ENCODE measurements around the gene IREB2. TPM values are rescaled to one million over a fixed set of nuclear protein-coding genes. Genes with fewer than 3 reads are reported as not detected.

IREB2 gene
- total RNA-seq, 2 experiments from 2014 or later: 27.1 to 77.6 TPM

GRCh38 chr15:78424673-78425072 lies 13.3 kb upstream of the IREB2 start:
- intact Hi-C loops (cut with micrococcal nuclease; ENCODE audit: unreplicated experiment): loop anchor here (5.0 kb wide), 1 partner anchor 312 kb away; no protein-coding TSS in a partner anchor
- DNase-seq (ENCODE audit: low spot score): no peak
- Histone ChIP-seq H3K9me3 (ENCODE audit: low read length) (no peaks in the 10 kb centered on the region), H4K20me1 (ENCODE audit: insufficient read depth, low read length) (no peaks in the 10 kb centered on the region), H3K4me2 (ENCODE audit: low read length) (no peak overlapping the region), H3K36me3 (ENCODE audit: insufficient read depth, low read length) (no peaks in the 10 kb centered on the region), H3K79me2 (ENCODE audit: insufficient read depth, low read depth, low read length) (no peaks in the 10 kb centered on the region), H3K4me1 (ENCODE audit: insufficient read depth, low read length, poor library complexity, severe bottlenecking) (peaks cover 5% of the 10 kb centered on the region), H3K27ac (ENCODE audit: low read depth, low read length, poor library complexity, severe bottlenecking) (no peak overlapping the region), H3K4me3 (ENCODE audit: low read depth, low read length, poor library complexity, severe bottlenecking) (no peak overlapping the region), H2AFZ (ENCODE audit: low read length) (no peak overlapping the region), H3K9me2 (ENCODE audit: insufficient read depth, low read length) (no peaks in the 10 kb centered on the region)
- CTCF ChIA-PET (ENCODE audit: unreplicated experiment): no interaction called here
- TF ChIP-seq EZH2phosphoT487 (IDR thresholded peaks at IDR 0.05; ENCODE audit: borderline replicate concordance, low read depth, low read length) (no peak), CTCF (conservative IDR thresholded peaks at IDR 0.05; ENCODE audit: low read length) (no peak)
- no TSS peak for BruUV-seq (replicated peaks)
- POLR2A ChIA-PET: no interaction called here

GRCh38 chr15:78425643-78426042 lies 12.4 kb upstream of the IREB2 start:
- H3K4me1 ChIP-seq (ENCODE audit: insufficient read depth, low read length, poor library complexity, severe bottlenecking): peaks cover 5% of the 10 kb centered on the region
- TF ChIP-seq EZH2phosphoT487 (IDR thresholded peaks at IDR 0.05; ENCODE audit: borderline replicate concordance, low read depth, low read length) (no peak), CTCF (conservative IDR thresholded peaks at IDR 0.05; ENCODE audit: low read length) (no peak)
- POLR2A ChIA-PET: no interaction called here
- H3K4me2 ChIP-seq (ENCODE audit: low read length): no peak overlapping the region
- intact Hi-C loops (cut with micrococcal nuclease; ENCODE audit: unreplicated experiment): no loop called here
- H3K79me2 ChIP-seq (ENCODE audit: insufficient read depth, low read depth, low read length): no peaks in the 10 kb centered on the region
- no peaks in the 10 kb centered on the region for H3K9me3 ChIP-seq (ENCODE audit: low read length)
- DNase-seq (ENCODE audit: low spot score): no peak
- H3K9me2 ChIP-seq (ENCODE audit: insufficient read depth, low read length): no peaks in the 10 kb centered on the region
- BruUV-seq (replicated peaks): no TSS peak
- no peak overlapping the region for H3K27ac ChIP-seq (ENCODE audit: low read depth, low read length, poor library complexity, severe bottlenecking)
- no peak overlapping the region for H3K4me3 ChIP-seq (ENCODE audit: low read depth, low read length, poor library complexity, severe bottlenecking)
- H2AFZ ChIP-seq (ENCODE audit: low read length): no peak overlapping the region
- CTCF ChIA-PET (ENCODE audit: unreplicated experiment): no interaction called here
- H4K20me1 ChIP-seq (ENCODE audit: insufficient read depth, low read length): no peaks in the 10 kb centered on the region
- H3K36me3 ChIP-seq (ENCODE audit: insufficient read depth, low read length): no peaks in the 10 kb centered on the region

- no peak for DNase-seq (ENCODE audit: low spot score)
- intact Hi-C loops (cut with micrococcal nuclease; ENCODE audit: unreplicated experiment): no loop called here
- Histone ChIP-seq H3K4me2 (ENCODE audit: low read length) (no peak overlapping the region), H3K9me3 (ENCODE audit: low read length) (no peaks in the 10 kb centered on the region), H3K36me3 (ENCODE audit: insufficient read depth, low read length) (no peaks in the 10 kb centered on the region), H4K20me1 (ENCODE audit: insufficient read depth, low read length) (no peaks in the 10 kb centered on the region), H2AFZ (ENCODE audit: low read length) (no peak overlapping the region), H3K27ac (ENCODE audit: low read depth, low read length, poor library complexity, severe bottlenecking) (no peak overlapping the region), H3K4me1 (ENCODE audit: insufficient read depth, low read length, poor library complexity, severe bottlenecking) (peaks cover 5% of the 10 kb centered on the region), H3K79me2 (ENCODE audit: insufficient read depth, low read depth, low read length) (no peaks in the 10 kb centered on the region), H3K9me2 (ENCODE audit: insufficient read depth, low read length) (no peaks in the 10 kb centered on the region), H3K4me3 (ENCODE audit: low read depth, low read length, poor library complexity, severe bottlenecking) (no peak overlapping the region)
- TF ChIP-seq EZH2phosphoT487 (IDR thresholded peaks at IDR 0.05; ENCODE audit: borderline replicate concordance, low read depth, low read length) (no peak), CTCF (conservative IDR thresholded peaks at IDR 0.05; ENCODE audit: low read length) (no peak)
- BruUV-seq (replicated peaks): no TSS peak
- ChIA-PET POLR2A (interaction anchor here (0.8 to 1.2 kb wide), 2 partner anchors 11 to 68 kb away, joined by 3 read pairs; partner anchors contain the start of gene IREB2), CTCF (ENCODE audit: unreplicated experiment) (no interaction called here)
Observed at GRCh38 chr15:78426300-78426699, 11.7 kb upstream of the IREB2 start.

All from OCI-LY7 (cell line).